Mesenteric fat pad (tissue), 1 donor: ENCODE data around the gene VPS35. TPM values are rescaled to one million over a fixed set of nuclear protein-coding genes. Genes with fewer than 3 reads are reported as not detected.

ENCODE experiments used
- DNase-seq: peaks from one replicate; pipeline ENCODE4 v3.0.0-alpha.2; 2020; ENCODE audit warnings: low spot score
- long read RNA-seq: library from polyadenylated mRNA; unstranded; transcript quantifications from one replicate; pipeline ENCODE4 v2.0.0, GENCODE V29; 2020
- total RNA-seq: library from RNA; stranded (reverse); fragmentation: NEBNext Ultra II Directional; extraction: Animal tissue kit (Norgen Biotek cat#: 25700); gene quantifications from one replicate; pipeline ENCODE4 v1.2.1, GENCODE V29; 2021
- donor health status: DM: yes; HTN: yes; CAD: no.

The VPS35 gene
- total RNA-seq = 104 TPM
- long read RNA-seq, full-length matches to known transcripts = 292 of 356 reads
- long read RNA-seq, partial matches to known transcripts = 30 of 356 reads
- long read RNA-seq, other reads (novel, unspliced or antisense) = 34 of 356 reads

DNA sequence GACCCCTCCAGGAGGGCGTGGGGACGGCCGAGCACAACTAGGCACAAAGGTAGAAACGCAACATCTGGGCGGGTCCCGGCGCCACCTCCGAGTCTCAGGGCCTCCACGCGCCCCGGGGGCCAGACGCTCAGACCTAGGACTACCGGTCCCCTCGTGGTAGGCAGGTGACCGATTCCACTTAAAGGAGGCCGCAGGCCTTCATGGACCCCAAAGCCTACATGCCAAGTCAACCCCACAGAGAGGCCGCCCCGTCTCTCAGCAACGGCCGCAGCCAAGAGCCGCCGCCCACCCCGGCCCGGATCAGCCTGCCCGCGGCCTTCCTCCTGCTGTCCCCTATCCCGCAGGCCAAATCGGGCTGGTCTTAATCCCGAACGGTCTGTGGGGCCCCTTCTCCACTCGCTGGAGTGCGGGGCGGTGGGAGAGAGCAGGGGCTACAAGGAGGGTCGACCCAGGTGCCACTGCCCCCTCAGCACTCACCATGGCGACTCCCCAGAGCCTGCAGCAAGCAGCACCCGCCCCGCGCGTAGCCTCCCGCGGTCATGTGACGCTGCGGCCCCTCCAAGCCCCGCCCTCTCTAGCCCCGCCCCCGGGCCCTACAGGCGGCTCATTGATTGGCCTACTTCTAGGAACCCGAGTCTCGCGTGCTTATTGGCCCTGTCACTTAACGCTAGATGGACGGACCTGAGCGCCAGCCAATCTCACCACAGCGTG, at the start of gene VPS35:
Gene VPS35, minus strand, starts transcription at position 525 of the 711 bp plus-strand sequence. Its CDS starts 45 bp downstream, at position 480.
- peak; percentile 100 for DNase-seq

DNA sequence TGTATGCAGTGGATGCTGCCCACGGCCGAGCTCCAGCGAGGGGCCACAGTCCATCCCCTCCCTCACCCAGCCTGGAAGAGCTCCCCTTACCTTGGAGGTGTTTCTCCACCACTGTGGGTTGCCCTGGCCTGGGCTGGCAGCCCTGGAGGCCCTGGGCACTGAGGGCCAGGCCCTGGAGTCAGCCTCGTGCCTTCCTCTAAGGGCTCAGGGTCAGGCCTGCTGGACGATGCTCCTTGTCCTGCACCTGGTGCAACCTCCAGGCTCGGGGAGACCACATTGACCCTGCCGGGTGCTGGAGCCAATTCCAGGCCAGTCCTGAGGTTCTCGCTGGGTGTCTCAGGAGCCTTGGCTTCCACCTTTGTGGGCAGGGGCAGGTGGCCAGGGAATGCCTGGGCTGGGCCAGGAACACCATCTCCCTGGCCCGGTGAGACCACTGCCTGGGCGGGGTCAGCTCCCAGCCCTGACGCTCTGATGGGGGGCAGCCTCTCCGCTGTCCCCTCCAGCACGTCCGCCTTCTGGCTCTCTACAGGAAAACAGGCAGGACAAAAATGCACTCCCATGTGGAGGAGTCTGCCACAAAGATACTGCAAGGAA, 48.7 kb upstream of the VPS35 start:
- peak; percentile 71 for DNase-seq

DNA sequence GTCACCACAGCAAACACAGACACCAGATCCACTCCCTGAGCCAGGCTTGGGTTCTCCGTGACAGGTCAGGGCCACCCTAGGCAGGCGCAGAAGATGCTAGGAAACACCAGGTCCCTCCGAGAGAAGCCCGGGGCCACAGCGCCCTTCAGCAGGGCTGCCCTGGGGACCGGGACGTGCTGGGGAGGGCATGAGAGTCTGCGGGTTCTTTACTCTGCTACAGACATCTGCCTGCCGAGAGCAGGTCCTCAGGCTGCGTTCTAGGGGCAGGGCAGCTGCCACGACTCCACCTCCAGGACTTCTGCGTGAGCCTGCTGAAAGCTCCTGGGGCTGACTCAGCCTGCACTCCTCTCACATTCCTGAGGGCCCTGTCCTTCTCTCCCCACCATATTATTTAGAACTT, 47.7 kb upstream of the VPS35 start:
- DNase-seq = peak; percentile 74

GRCh38 chr16:46733319-46733830, 44.4 kb upstream of the VPS35 start:
- peak; percentile 80 for DNase-seq

GRCh38 chr16:46732561-46732960, 43.6 kb upstream of the VPS35 start:
- DNase-seq = no peak

GRCh38 chr16:46731691-46732555, 42.9 kb upstream of the VPS35 start:
- peak; percentile 86 for DNase-seq

DNA sequence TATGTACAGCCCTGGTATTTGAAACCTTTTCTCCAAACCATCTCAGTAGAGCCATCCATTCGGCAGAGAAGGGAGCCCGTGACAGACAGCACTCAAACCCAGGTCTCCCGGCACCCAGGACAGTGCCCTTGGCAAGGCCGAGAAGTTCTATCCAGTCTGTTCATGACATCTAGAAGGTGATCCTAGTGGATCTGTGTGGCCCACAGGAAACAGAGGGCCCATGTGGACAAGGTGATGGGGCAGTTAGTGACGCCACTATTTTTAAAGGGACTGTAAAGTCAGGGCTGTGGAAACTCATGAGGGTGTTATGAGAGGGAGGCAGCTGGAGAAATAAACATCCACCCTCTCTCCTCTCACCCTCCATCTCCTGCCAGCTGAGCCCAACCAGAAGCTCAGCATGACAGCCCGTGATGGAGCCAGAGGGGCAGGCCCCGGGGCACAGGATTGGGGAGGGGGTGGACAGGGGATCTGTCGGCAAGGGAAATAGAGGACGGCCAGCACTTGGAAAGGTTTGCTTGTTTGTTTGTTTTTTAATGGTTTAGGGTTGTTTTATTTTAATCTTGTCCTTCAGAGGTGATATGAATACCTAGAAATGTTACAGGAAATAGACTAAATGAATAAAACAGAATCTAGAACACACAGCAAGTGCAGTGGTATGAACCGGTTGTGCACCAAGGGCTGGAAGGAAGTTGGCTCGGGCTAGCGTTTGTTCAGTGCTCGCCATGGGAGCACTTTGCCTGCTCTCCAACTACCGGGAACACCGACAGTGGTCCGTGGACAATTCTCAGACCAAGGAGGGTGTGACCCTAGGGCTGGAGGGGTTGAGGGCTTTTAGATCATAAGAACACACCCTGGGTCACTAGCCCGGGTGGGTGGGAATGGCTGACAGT, 42.1 kb upstream of the VPS35 start:
- no peak for DNase-seq

DNA sequence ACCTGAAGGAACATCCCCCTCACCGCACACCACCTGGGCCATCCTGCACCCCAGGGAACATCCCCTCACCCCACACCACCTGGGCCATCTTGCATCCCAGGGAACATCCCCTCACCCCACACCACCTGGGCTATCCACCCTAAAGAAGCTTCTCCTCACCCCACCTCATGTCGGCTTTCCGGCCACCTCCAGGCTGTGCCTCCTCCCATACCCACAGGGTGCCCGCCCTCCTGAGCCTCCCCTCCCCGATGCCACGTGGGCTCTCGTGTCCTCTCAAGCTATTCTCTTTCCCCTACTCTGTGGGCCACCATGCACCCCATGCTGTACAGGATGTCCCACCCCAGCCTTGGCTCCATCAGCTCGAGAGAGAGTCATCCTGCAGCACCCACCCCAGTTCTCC, 41.1 kb upstream of the VPS35 start:
- peak; percentile 82 for DNase-seq

- DNase-seq = peak; percentile 78
Observed at GRCh38 chr16:46729326-46729995, 40.5 kb upstream of the VPS35 start.

DNA sequence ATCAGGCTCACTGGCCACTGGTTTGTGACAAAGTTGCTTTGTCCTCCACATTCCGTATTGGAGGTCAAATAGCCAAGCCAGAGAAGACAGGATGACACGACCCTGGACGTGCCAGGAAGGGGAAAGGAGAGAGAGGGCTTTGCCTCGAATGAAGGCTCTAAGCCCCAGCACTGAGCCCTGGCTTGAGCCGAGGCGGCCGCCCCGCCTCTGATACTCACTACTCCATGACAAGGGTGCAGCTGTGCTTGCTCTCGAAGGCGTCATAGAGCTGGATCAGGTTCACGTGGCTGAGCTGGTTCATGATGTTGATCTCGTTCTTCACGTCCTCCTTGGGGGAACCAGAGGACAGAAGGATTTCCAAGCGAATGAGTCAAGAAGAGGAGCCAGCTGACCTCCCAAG, 39.8 kb upstream of the VPS35 start:
- DNase-seq = peak; percentile 81

DNA sequence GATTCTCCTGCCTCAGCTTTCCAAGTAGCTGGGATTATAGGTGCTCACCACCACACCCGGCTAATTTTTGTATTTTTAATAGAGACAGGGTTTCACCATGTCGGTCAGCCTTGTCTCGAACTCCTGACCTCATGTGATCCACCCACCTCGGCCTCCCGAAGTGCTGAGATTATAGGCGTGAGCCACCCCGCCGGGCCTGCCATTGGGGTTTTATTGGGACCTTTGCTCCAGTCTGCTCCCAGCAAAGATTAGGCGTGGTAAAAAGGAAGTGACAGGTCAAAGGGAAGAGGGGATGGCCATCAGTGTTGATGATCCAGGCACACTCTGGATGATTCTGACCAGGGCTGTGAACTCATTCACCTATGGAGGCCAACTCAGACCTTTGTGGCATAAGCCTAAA, 38.7 kb upstream of the VPS35 start:
- peak; percentile 79 for DNase-seq

- DNase-seq = no peak
Observed at GRCh38 chr16:46727184-46727583, 38.2 kb upstream of the VPS35 start.

- peak; percentile 73 for DNase-seq
Observed at GRCh38 chr16:46721885-46722284, 32.9 kb upstream of the VPS35 start.

DNA sequence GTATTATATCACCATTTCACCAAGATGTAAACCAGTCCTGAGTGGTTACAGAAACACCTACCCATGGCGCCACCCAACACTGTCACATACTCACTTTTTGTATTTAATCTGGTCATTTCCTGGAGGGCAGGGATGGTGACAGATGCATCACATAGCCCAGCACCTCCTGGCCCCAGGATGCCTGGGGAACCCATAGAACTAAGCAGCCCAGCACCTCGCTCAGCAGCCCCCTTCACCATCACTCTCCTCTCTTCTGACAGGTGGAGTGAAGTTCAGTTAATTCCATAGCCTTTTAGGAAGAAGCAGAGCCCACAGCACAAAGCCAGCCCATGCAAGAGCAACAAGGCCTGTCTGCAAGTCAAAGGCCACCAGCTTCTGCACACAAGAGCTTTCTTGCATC, 31.6 kb upstream of the VPS35 start:
- DNase-seq = no peak

GRCh38 chr16:46719528-46719927, 30.6 kb upstream of the VPS35 start:
- DNase-seq = no peak

GRCh38 chr16:46718214-46718613, 29.2 kb upstream of the VPS35 start:
- DNase-seq = no peak

- DNase-seq = peak; percentile 73
Observed at GRCh38 chr16:46717692-46718091, 28.7 kb upstream of the VPS35 start.

GRCh38 chr16:46715769-46716305, 26.9 kb upstream of the VPS35 start:
- peak; percentile 75 for DNase-seq

- DNase-seq = no peak
Observed at GRCh38 chr16:46714797-46715591, 26.0 kb upstream of the VPS35 start.
